GM21717 (cell line): ENCODE data around the gene OR6N1.

Experiments
- ATAC-seq: cut with Tn5 transposase; IDR thresholded peaks from one replicate; pipeline ENCODE4 v1.9.1; 2021; ENCODE audit warnings: mild to moderate bottlenecking, moderate library complexity; ENCODE audit not compliant: unreplicated experiment

Gene OR6N1

DNA sequence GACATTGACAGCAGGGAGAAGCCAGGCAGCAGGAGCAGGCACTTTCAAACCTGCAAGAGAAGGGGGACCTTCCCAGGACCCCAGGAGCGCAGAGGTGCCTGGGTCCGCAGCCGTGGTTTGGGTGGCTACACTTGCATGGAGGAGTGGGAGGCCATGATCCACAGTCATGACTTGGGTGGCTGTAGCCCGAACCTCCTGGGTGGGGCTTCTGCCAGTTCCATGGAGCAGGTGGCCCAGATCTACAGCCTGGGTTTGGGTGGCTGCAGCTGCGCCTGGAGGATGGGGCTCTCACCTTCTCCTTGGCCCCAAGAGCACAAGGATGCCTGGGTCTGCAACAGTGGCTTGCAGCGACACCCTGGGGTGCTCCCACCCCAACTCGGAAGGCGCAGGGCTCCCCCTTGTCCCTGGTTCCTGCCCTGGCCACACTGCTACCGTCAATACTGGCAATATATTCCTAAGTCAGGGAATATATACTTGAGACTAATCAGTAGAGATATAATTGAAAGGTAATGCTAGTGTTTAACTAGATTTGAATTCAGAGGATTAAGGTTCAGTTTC, 19.8 kb downstream of the OR6N1 start:
- ATAC-seq = no peak

DNA sequence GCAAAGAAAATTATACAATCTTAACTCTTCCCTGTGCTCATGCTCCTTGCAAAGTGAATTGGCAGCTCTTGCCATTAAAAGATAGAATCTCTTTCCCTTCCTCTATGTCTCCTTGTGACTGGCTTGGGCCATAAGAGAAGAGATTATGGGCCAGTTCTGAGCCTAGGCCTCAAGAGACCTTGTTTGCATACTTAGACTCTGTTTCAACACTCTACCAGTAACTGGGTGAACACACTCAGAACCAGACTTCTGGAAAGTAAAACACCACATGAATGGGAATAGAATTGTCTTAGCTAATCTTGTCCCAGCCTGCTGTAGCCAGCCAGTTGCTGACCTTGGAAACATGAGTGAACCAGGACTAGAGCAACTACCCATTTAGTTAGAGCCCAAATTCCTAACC, 36.1 kb downstream of the OR6N1 start:
- no peak for ATAC-seq

DNA sequence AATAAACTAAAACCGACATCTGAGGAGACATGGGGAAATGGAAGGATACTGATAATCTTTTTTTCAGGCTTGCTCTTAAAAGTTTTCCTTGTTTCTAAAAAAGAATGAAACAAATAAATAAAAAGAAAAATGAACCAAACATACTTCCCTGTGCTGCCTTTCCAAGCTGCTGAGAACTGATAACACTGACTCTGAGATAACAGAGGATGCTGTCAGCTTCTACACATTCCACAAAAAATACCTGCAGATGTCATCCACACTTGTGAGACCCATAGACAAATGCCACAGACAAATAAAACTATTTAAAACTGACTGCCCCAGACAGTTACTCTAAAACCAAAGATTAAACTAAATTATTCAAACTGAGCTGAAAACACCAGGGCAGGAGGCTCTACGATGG, 39.5 kb downstream of the OR6N1 start:
- no peak for ATAC-seq

DNA sequence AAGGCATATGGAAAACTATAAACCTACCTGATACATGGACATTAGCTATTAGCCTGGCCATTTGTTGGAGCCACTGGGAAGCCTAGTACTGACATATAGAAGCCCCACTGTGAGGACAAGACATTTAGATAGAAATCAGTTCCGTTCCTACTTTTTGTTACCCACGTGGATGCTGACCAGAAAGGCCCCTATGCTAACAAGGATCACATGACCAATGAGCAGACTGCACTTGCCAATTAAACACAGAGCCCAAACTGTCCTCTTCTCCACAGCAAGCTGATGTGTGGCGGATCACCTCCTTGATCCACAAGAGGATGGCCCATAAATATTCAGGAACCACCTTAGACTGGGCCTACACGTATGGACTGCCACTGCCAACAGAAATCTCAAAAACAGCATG, 40.3 kb downstream of the OR6N1 start:
- ATAC-seq = no peak

DNA sequence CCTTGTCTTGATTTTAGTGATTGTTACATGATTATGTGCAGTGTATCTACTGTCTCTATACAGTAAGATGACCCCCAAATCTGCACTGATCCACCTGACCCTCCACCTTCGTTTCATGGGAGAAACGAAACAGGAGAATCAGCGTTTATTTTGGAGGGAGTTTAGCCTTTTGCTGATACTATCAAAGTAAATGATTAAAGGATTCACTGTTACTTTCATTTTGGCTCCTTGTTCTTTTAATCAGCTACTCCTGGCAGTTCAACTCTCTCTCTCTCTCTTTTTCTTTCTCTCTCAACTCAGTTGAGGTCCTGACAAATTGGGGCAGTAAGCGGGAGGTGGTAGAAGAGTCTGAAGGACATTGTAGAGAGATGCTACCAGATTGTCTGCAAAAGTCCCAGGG, 41.5 kb downstream of the OR6N1 start:
- no peak for ATAC-seq

DNA sequence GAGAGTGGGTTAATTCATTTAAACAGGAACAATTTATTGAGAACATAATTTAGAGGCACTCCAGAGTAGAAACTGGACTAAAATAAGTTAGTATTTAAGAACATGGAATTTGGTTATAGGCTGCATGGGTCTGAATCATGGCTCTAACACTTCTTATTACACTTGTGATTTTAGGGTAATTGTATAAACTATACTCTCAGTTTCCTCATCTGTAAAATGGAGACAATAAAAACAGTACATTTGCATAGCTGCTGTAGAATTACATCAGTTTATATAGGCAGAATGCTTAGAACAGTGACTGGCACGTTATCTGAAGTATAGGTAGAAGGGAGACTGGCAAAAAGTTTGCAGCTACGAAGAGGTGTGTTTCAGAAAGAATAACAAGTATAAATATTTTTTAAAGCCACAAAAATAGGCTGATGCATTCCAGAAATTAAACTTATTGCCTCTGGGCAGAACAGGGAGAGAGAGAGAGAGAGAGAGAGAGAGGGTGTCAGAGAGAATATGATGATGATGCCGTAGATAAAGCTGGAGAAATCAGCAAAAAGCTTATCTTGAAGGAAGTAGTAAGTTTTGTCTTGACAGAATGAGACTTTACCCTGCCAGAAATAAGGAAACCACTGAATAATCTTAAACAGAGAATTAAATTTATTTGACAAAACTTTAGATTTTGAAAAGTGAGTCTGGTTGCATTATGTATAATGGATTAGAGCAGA, 43.3 kb downstream of the OR6N1 start:
- ATAC-seq = no peak

DNA sequence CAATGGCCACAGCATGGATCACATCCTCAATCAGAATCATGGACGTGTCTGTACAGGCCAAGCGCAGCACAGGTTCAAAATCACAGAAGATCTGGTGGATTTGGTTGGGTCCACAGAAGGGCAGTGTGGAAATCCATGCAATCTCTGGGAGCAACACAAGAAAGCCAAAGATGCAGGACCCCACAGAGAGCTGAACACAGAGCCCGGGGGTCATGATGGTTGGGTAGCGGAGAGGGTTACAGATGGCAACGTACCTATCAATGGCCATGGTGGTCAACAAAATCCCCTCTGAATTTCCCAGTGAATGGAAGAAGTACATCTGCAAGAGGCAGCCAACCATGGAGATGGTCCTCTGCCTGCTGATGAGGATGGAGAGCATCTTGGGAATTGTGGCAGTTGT, 47.6 kb downstream of the OR6N1 start:
- no peak for ATAC-seq

DNA sequence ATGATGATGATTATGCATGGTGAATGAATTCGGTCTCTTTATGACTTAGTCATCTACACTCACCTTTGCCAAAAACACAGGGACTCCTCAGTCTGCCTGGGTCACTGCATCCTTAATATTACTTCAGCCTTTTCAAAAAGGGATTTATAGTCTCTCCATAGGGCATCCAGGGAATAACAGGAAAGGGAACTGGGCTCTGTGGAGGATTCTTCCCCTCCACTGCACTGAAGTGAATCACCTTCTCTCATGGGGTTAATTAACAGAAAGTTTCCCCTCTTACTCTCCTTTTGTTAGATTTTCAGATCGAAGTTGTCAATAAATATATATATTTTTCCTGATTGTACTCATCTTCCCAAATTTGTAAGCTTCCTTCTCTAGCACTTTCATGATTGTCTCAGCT, 51.4 kb downstream of the OR6N1 start, which contains the start of gene OR6K3:
Gene OR6K3, minus strand, starts transcription at position 101 of the 400 bp plus-strand sequence. CDS start 2,605 bp downstream, outside the sequence.
- ATAC-seq = no peak

DNA sequence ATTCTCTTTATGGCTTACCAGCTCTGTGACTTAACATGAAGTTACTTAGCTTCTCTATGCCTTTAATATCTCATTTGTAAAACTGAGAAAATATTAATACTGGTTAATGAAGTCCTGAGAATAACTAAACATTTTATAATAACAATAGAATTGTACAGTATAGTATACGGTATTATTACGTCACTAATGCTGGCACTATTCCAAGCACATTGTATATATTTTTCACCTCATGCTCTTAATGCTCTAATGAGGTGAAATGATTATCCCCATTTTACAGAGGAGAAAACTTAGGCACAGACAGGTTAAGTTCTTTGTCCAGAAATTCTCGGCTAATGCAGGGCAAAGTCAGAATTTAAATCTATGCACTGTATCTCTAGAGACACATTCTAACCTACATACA, 52.3 kb downstream of the OR6N1 start:
- no peak for ATAC-seq

DNA sequence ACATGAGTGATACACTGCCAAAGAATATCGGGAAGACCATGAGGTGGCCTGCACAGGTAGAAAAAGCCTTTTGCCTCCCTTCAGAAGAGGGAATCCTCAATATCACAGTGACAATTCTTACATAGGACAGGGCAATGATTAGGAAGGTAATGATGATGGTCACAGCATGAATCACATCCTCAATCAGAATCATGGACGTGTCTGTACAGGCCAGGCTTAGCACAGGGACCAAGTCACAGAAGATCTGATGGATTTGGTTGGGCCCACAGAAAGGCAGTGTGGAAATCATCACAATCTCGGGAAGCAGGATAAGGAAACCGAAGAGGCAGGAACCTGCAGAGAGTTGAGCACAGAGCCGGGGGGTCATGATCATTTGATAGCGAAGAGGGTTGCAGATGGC, 54.7 kb downstream of the OR6N1 start:
- ATAC-seq = no peak

DNA sequence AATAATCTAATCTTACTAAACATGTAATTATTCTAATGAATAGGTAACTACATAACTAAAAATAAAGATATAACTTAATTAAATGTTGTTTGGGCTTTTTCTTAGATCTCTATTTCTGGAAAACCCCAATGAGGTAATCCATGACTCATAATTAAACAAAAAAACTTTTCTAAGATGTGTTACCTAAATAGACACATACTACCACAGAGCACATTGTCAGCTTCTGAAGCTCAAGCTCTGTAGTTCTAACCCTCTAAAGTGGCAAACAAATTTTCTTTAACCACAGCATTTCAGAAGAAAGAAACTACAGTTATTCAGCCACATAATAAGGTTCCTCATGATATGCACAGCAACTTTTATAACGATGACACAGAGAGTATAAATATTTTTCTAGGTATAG, 55.7 kb downstream of the OR6N1 start:
- ATAC-seq = no peak

DNA sequence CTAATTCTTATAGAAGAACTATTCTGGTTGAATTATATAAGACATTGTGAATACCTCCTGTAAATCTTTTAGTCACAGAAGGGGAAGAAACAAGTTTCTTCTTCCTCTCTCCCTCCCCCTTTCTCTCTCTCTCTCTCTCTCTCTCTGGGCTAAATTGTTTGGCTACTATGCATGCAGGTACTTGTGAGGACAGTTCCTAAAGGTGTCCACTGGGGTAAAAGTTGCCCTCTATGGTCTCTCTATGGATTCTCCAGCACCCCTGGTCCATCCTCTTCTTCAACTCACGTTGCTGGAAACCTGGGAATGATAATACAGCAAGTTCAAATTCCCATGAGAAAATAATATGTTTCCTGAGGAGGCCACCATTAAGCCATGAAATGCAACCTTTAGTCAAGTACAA, 57.2 kb downstream of the OR6N1 start:
- no peak for ATAC-seq
